B cell (primary cell): ENCODE data around the gene MOV10L1. TPM values are rescaled to one million over a fixed set of nuclear protein-coding genes. Genes with fewer than 3 reads are reported as not detected.
A peak's percentile ranks its signal among the peaks of the same experiment; 100 is the strongest.

Experiments used
- ATAC-seq: fragments of 200-7000 bp; cut with Tn5 transposase; one replicate; pipeline ENCODE4 v1.10.0; 2021; ENCODE audit warnings: low read depth, mild to moderate bottlenecking, moderate number of reproducible peaks, moderate library complexity
- CTCF ChIA-PET: fragments of 350-600 bp; sonication (Branson Sonifier 250); formaldehyde crosslinking; loops from one replicate; lab custom pipeline; 2021; ENCODE audit warnings: antibody characterized with exemption, inconsistent platforms; lab: Charles Lee
- POLR2A ChIA-PET: fragments of 350-600 bp; sonication (Branson Sonifier 250); formaldehyde crosslinking; loops from one replicate; lab custom pipeline; 2021; ENCODE audit warnings: antibody characterized with exemption; lab: Charles Lee
- DNase-seq: peaks from one replicate; pipeline ENCODE4 v3.0.0; 2013
- H2AFZ ChIP-seq: 2 replicates; pipeline ENCODE4 v1.6.1; 2012; ENCODE audit warnings: mild to moderate bottlenecking, low read depth, low read length; ENCODE audit not compliant: insufficient read depth, poor library complexity, severe bottlenecking
- H3K27ac ChIP-seq, 2 donors: 1 replicate in 1 of 2; 2 replicates in 1 of 2; pipeline ENCODE4 v1.5.1; 2012 to 2013; ENCODE audit warnings: low read length in 2 of 2, mild to moderate bottlenecking in 2 of 2, moderate library complexity in 1 of 2
- H3K27me3 ChIP-seq, 4 experiments: fragments of 200-600 bp in 1 of 4; sonication (generic) in 1 of 4; replicated peaks in 1 of 4; 1 replicate in 2 of 4; 2 replicates in 2 of 4; pipeline versions ENCODE4 v1.6.1 to v1.7.0; 2013 to 2016; ENCODE audit warnings: low read length in 3 of 4, mild to moderate bottlenecking in 2 of 4, mixed read lengths in 1 of 4, moderate library complexity in 1 of 4; ENCODE audit not compliant: insufficient read depth in 4 of 4, control insufficient read depth in 3 of 4; ENCODE audit errors: control extremely low read depth in 1 of 4
- H3K36me3 ChIP-seq, 2 experiments: replicated peaks in 1 of 2; 1 replicate in 1 of 2; 2 replicates in 1 of 2; pipeline versions ENCODE4 v1.6.1 to v1.7.1; 2013; ENCODE audit warnings: low read length in 1 of 2; ENCODE audit not compliant: insufficient read depth in 2 of 2, control insufficient read depth in 1 of 2; ENCODE audit errors: control extremely low read depth in 1 of 2, extremely low read depth in 1 of 2
- H3K4me1 ChIP-seq, 2 donors: fragments of 200-600 bp in 1 of 2; sonication (generic) in 1 of 2; 1 replicate in 1 of 2; 2 replicates in 1 of 2; pipeline versions ENCODE4 v1.5.1 to v1.6.1; 2013 to 2017; ENCODE audit warnings: low read length in 2 of 2; ENCODE audit not compliant: control insufficient read depth in 2 of 2, insufficient read depth in 2 of 2
- H3K4me2 ChIP-seq: replicated peaks from 2 replicates; pipeline ENCODE3; 2012; ENCODE audit warnings: mild to moderate bottlenecking, low read depth, low read length; ENCODE audit not compliant: poor library complexity, severe bottlenecking
- H3K4me3 ChIP-seq, 5 experiments: fragments of 200-600 bp in 1 of 5; sonication (generic) in 1 of 5; 1 replicate in 3 of 5; 2 replicates in 2 of 5; pipeline versions ENCODE4 v1.5.1 to v1.7.0; 2011 to 2016; ENCODE audit warnings: low read length in 4 of 5, mild to moderate bottlenecking in 4 of 5, low read depth in 2 of 5, control low read depth in 1 of 5, moderate library complexity in 1 of 5; ENCODE audit not compliant: insufficient read depth in 1 of 5; ENCODE audit errors: control extremely low read depth in 1 of 5, extremely low read depth in 1 of 5
- H3K79me2 ChIP-seq: fragments of 200-600 bp; sonication (generic); one replicate; pipeline ENCODE4 v1.6.0; 2016; ENCODE audit warnings: low read length; ENCODE audit not compliant: control insufficient read depth, insufficient read depth
- H3K9ac ChIP-seq: fragments of 200-600 bp; sonication (generic); 2 replicates; pipeline ENCODE4 v1.6.1; 2017; ENCODE audit warnings: mild to moderate bottlenecking, low read length, moderate library complexity
- H3K9me3 ChIP-seq, 3 donors: one replicate each; pipeline versions ENCODE4 v1.6.1 to v1.7.1; 2013; ENCODE audit warnings: low read length in 2 of 3; ENCODE audit not compliant: control insufficient read depth in 2 of 3, insufficient read depth in 1 of 3; ENCODE audit errors: control extremely low read depth in 1 of 3
- H4K20me1 ChIP-seq: 2 replicates; pipeline ENCODE4 v1.6.0; 2012; ENCODE audit warnings: mild to moderate bottlenecking, low read length; ENCODE audit not compliant: insufficient read depth, control insufficient read depth, poor library complexity, severe bottlenecking
- H3K27ac Mint-ChIP-seq: one replicate; pipeline ENCODE4 v1.8.0; 2021; ENCODE audit warnings: mixed read lengths
- H3K27me3 Mint-ChIP-seq: one replicate; pipeline ENCODE4 v1.8.0; 2021; ENCODE audit warnings: mixed read lengths
- H3K4me1 Mint-ChIP-seq: one replicate; pipeline ENCODE4 v1.8.0; 2021; ENCODE audit warnings: mixed read lengths
- H3K4me3 Mint-ChIP-seq: one replicate; pipeline ENCODE4 v1.8.0; 2021; ENCODE audit warnings: mixed read lengths
- H3K9me3 Mint-ChIP-seq: one replicate; pipeline ENCODE4 v1.8.0; 2022; ENCODE audit warnings: mixed read lengths; ENCODE audit not compliant: insufficient read depth
- EZH2 ChIP-seq: IDR thresholded peaks from 2 replicates; pipeline ENCODE4 v1.6.1; 2012; ENCODE audit warnings: borderline replicate concordance, low read depth, mild to moderate bottlenecking, moderate library complexity, low read length; ENCODE audit not compliant: insufficient read depth, poor library complexity, severe bottlenecking
- whole genome bisulfite sequencing: methylation state at CpG from one replicate; pipeline ENCODE4 v1.1.5; 2013; ENCODE audit warnings: missing lambda C conversion rate; ENCODE audit not compliant: insufficient coverage; 5-methylcytosine and 5-hydroxymethylcytosine counted together
- intact Hi-C: fragments of 100-400 bp; cut with micrococcal nuclease; formaldehyde crosslinking; loops from one replicate; pipeline ENCODE4 v1.10.0; 2022
- polyA plus RNA-seq: library from polyadenylated mRNA; depleted of rRNA; stranded (reverse); fragments of >200 nt; gene quantifications from 2 replicates; pipeline ENCODE4 v1.2.3, GENCODE V29; 2012
- total RNA-seq, 2 donors: library from RNA; stranded (reverse); fragments of 120-200 nt in 1 of 2; gene quantifications; 1 replicate in 1 of 2; 2 replicates in 1 of 2; pipeline versions ENCODE4 v1.2.3 to v1.2.4, GENCODE V29; 2013 to 2022
- TF ChIP-seq, protein P1 (sequence below): fragments of 200-600 bp; IDR thresholded peaks from one replicate; pipeline ENCODE4 v1.8.0; 2022; ENCODE audit warnings: antibody characterized with exemption, mild to moderate bottlenecking

Gene MOV10L1
- total and polyA plus RNA-seq, 2 donors (not counting 1 experiment from before 2014, with no cell fraction given), result not detected

GRCh38 chr22:50058061-50058905 lies 31.5 kb upstream of the MOV10L1 start, which contains the start of gene TTLL8:
Gene TTLL8, minus strand, starts transcription at chr22:50058298.
- 17% methylated on average over 89 of the region's 102 CpGs for WGBS
- H3K4me3 ChIP-seq, result no peak within 1 kb of the TSS
- H4K20me1 ChIP-seq, result no peaks in the 10 kb centered on the region
- Mint-ChIP-seq H3K9me3 (peaks cover 5% of the 10 kb centered on the region), H3K4me1 (peaks cover 21% of the 10 kb centered on the region), H3K27me3 (peaks cover 47% of the 10 kb centered on the region), H3K4me3 (peak within 1 kb of the TSS; percentile 26), H3K27ac (no peak within 1 kb of the TSS)
- intact Hi-C loops, result no loop called here
- no peaks in the 10 kb centered on the region for H3K36me3 ChIP-seq
- H3K27me3 ChIP-seq, result peaks cover 0 to 32% (median 18%) of the 10 kb centered on the region in 4 experiments
- DNase-seq (no peak), ATAC-seq (no peak)
- H3K27ac ChIP-seq, result no peak within 1 kb of the TSS
- H3K79me2 ChIP-seq, result no peaks in the 10 kb centered on the region
- peaks cover 9 to 12% of the 10 kb centered on the region in 2 donors for H3K4me1 ChIP-seq
- peak within 1 kb of the TSS; percentile 53 for H3K4me2 ChIP-seq
- H3K9me3 ChIP-seq, result peaks cover 0 to 10% (median 4%) of the 10 kb centered on the region in 3 donors
- H3K9ac ChIP-seq, result no peak within 1 kb of the TSS
- POLR2A ChIA-PET, result no interaction called here
- no peak within 1 kb of the TSS for H2AFZ ChIP-seq
- TF ChIP-seq EZH2, result no peak
- TF ChIP-seq, protein P1, sequence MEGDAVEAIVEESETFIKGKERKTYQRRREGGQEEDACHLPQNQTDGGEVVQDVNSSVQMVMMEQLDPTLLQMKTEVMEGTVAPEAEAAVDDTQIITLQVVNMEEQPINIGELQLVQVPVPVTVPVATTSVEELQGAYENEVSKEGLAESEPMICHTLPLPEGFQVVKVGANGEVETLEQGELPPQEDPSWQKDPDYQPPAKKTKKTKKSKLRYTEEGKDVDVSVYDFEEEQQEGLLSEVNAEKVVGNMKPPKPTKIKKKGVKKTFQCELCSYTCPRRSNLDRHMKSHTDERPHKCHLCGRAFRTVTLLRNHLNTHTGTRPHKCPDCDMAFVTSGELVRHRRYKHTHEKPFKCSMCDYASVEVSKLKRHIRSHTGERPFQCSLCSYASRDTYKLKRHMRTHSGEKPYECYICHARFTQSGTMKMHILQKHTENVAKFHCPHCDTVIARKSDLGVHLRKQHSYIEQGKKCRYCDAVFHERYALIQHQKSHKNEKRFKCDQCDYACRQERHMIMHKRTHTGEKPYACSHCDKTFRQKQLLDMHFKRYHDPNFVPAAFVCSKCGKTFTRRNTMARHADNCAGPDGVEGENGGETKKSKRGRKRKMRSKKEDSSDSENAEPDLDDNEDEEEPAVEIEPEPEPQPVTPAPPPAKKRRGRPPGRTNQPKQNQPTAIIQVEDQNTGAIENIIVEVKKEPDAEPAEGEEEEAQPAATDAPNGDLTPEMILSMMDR, result no peak
- CTCF ChIA-PET, result interaction anchor here (0.5 kb wide), 1 partner anchor 158 kb away, joined by 3 read pairs; no protein-coding TSS in a partner anchor
